H1 (cell line): Measurements from ENCODE around the gene BTK. TPM values are rescaled to one million over a fixed set of nuclear protein-coding genes. Genes with fewer than 3 reads are reported as not detected.

Source experiments
- CTCF ChIA-PET: fragments of 300-600 bp; sonication (Branson Sonifier 250); formaldehyde crosslinking; loops from one replicate; lab custom pipeline; 2021; ENCODE audit not compliant: partially characterized antibody; lab: Charles Lee
- POLR2A ChIA-PET: fragments of 300-600 bp; sonication (Branson Sonifier 250); formaldehyde crosslinking; loops from one replicate; lab custom pipeline; 2021; ENCODE audit warnings: inconsistent platforms; ENCODE audit not compliant: partially characterized antibody; lab: Charles Lee
- DNase-seq, 2 experiments: peaks; one replicate each; pipeline versions ENCODE4 v3.0.0 to v3.0.0-alpha.2; 2010 to 2022; ENCODE audit warnings: low spot score in 2 of 2, low read depth in 1 of 2, mixed read lengths in 1 of 2
- FAIRE-seq: peaks from 2 replicates; lab custom pipeline; 2011; peaks lifted over from hg19 to GRCh38; lab: Jason Lieb, UNC
- H2AFZ ChIP-seq: 2 replicates; pipeline ENCODE4 v1.8.1; 2012; ENCODE audit warnings: low read length, inconsistent platforms
- H2AK5ac ChIP-seq: 2 replicates; pipeline ENCODE4 v1.6.1; 2013; ENCODE audit warnings: low read depth, low read length
- H2BK120ac ChIP-seq: replicated peaks from 2 replicates; pipeline ENCODE3; 2013; ENCODE audit warnings: low read depth, low read length, inconsistent platforms
- H2BK12ac ChIP-seq: 2 replicates; pipeline ENCODE4 v1.6.1; 2013; ENCODE audit warnings: low read depth, low read length
- H2BK15ac ChIP-seq: 2 replicates; pipeline ENCODE4 v1.6.1; 2013; ENCODE audit warnings: low read length
- H2BK20ac ChIP-seq: 2 replicates; pipeline ENCODE4 v1.6.1; 2013; ENCODE audit warnings: low read length
- H2BK5ac ChIP-seq: 2 replicates; pipeline ENCODE4 v1.6.1; 2013; ENCODE audit warnings: low read depth, low read length
- H3K14ac ChIP-seq: 2 replicates; pipeline ENCODE4 v1.6.1; 2013; ENCODE audit warnings: inconsistent platforms; ENCODE audit not compliant: insufficient read length
- H3K18ac ChIP-seq: 2 replicates; pipeline ENCODE4 v1.6.1; 2013; ENCODE audit warnings: low read length; ENCODE audit errors: extremely low read depth
- H3K23ac ChIP-seq: 2 replicates; pipeline ENCODE4 v1.6.1; 2013; ENCODE audit warnings: inconsistent platforms; ENCODE audit not compliant: insufficient read length
- H3K23me2 ChIP-seq: 2 replicates; pipeline ENCODE4 v1.6.1; 2013; ENCODE audit warnings: low read depth, low read length
- H3K27ac ChIP-seq: 2 replicates; pipeline ENCODE4 v1.6.1; 2011; ENCODE audit warnings: low read depth, low read length, inconsistent platforms
- H3K27me3 ChIP-seq, 4 experiments: replicated peaks in 1 of 4; 1 replicate in 1 of 4; 2 replicates in 3 of 4; pipeline versions ENCODE4 v1.6.1 to v1.8.1; 2011 to 2013; ENCODE audit warnings: low read length in 3 of 4, mild to moderate bottlenecking in 3 of 4, inconsistent platforms in 2 of 4, mixed read lengths in 2 of 4, moderate library complexity in 1 of 4; ENCODE audit not compliant: control insufficient read depth in 3 of 4, insufficient read depth in 3 of 4; ENCODE audit errors: extremely low read depth in 1 of 4
- H3K36me3 ChIP-seq, 4 experiments: 2 replicates each; pipeline versions ENCODE4 v1.6.1 to v1.8.1; 2011 to 2013; ENCODE audit warnings: mild to moderate bottlenecking in 4 of 4, low read length in 3 of 4, moderate library complexity in 2 of 4, control low read depth in 1 of 4, inconsistent platforms in 1 of 4; ENCODE audit not compliant: insufficient read depth in 4 of 4, control insufficient read depth in 2 of 4
- H3K4ac ChIP-seq: replicated peaks from 2 replicates; pipeline ENCODE3; 2013; ENCODE audit warnings: low read length, low read depth, mixed read lengths, inconsistent platforms; ENCODE audit not compliant: insufficient read length
- H3K4me1 ChIP-seq, 4 experiments: replicated peaks in 1 of 4; 1 replicate in 1 of 4; 2 replicates in 3 of 4; pipeline versions ENCODE4 v1.6.1 to v1.8.1; 2011 to 2013; ENCODE audit warnings: low read length in 3 of 4, inconsistent platforms in 2 of 4, mixed read lengths in 1 of 4; ENCODE audit not compliant: insufficient read depth in 4 of 4, control insufficient read depth in 3 of 4
- H3K4me2 ChIP-seq, 2 experiments: 2 replicates each; pipeline versions ENCODE4 v1.6.1 to v1.8.1; 2011 to 2013; ENCODE audit warnings: low read depth in 2 of 2, low read length in 2 of 2, control low read depth in 1 of 2, inconsistent platforms in 1 of 2, mild to moderate bottlenecking in 1 of 2; ENCODE audit not compliant: insufficient read depth in 1 of 2
- H3K4me3 ChIP-seq, 4 experiments: fragments of 200-600, 300-600 bp in 1 of 4; sonication (generic), shearing (Covaris generic), sonication (Bioruptor Twin) in 1 of 4; 2 replicates each; pipeline versions ENCODE4 v1.5.1 to v1.8.1; 2011 to 2016; ENCODE audit warnings: low read length in 4 of 4, low read depth in 3 of 4, control low read depth in 2 of 4, inconsistent platforms in 2 of 4, mild to moderate bottlenecking in 2 of 4, mixed read lengths in 1 of 4, moderate library complexity in 1 of 4; ENCODE audit not compliant: insufficient read depth in 2 of 4; ENCODE audit errors: extremely low read depth in 1 of 4
- H3K56ac ChIP-seq: replicated peaks from 2 replicates; pipeline ENCODE3; 2013; ENCODE audit warnings: low read depth, mild to moderate bottlenecking, mixed read lengths, low read length, inconsistent platforms; ENCODE audit not compliant: insufficient read length
- H3K79me1 ChIP-seq: 2 replicates; pipeline ENCODE4 v1.6.1; 2013; ENCODE audit warnings: low read depth, low read length, control low read depth
- H3K79me2 ChIP-seq, 2 experiments: 2 replicates each; pipeline versions ENCODE4 v1.6.1 to v1.8.1; 2012 to 2013; ENCODE audit warnings: low read length in 2 of 2, mild to moderate bottlenecking in 2 of 2, inconsistent platforms in 1 of 2; ENCODE audit not compliant: insufficient read depth in 2 of 2, control insufficient read depth in 1 of 2
- H3K9ac ChIP-seq, 4 experiments: replicated peaks in 1 of 4; 1 replicate in 1 of 4; 2 replicates in 3 of 4; pipeline versions ENCODE4 v1.6.1 to v1.8.1; 2011 to 2013; ENCODE audit warnings: low read depth in 3 of 4, low read length in 3 of 4, control low read depth in 2 of 4, mild to moderate bottlenecking in 2 of 4, moderate library complexity in 2 of 4, inconsistent platforms in 1 of 4; ENCODE audit errors: extremely low read depth in 1 of 4
- H3K9me3 ChIP-seq, 2 experiments: 2 replicates each; pipeline versions ENCODE4 v1.6.1 to v1.8.1; 2012 to 2013; ENCODE audit warnings: mild to moderate bottlenecking in 2 of 2, moderate library complexity in 2 of 2, control low read depth in 1 of 2, inconsistent platforms in 1 of 2, low read depth in 1 of 2, low read length in 1 of 2, mixed read lengths in 1 of 2; ENCODE audit not compliant: insufficient read depth in 2 of 2
- H4K20me1 ChIP-seq, 2 experiments: replicated peaks in 1 of 2; 2 replicates each; pipeline versions ENCODE3 to v1.8.1; 2011 to 2013; ENCODE audit warnings: inconsistent platforms in 2 of 2, low read length in 2 of 2, mild to moderate bottlenecking in 1 of 2; ENCODE audit not compliant: insufficient read depth in 2 of 2, control insufficient read depth in 1 of 2
- H4K5ac ChIP-seq: 2 replicates; pipeline ENCODE4 v1.6.1; 2013; ENCODE audit warnings: low read length, low read depth, mixed read lengths, inconsistent platforms; ENCODE audit not compliant: insufficient read length
- H4K8ac ChIP-seq: 2 replicates; pipeline ENCODE4 v1.8.0; 2013; ENCODE audit warnings: mild to moderate bottlenecking, moderate library complexity, low read length, inconsistent platforms; ENCODE audit not compliant: insufficient read depth; ENCODE audit errors: extremely low read depth
- H4K91ac ChIP-seq: replicated peaks from 2 replicates; pipeline ENCODE3; 2013; ENCODE audit warnings: low read length, mixed read lengths, inconsistent platforms; ENCODE audit not compliant: insufficient read length
- EGR1 ChIP-seq: IDR thresholded peaks from 2 replicates; pipeline ENCODE4 v1.6.1; 2011; ENCODE audit warnings: low read depth, low read length, borderline replicate concordance
- EZH2 ChIP-seq: fragments of 200-600 bp; sonication (generic); IDR thresholded peaks from 2 replicates; pipeline ENCODE4 v1.7.1; 2012; ENCODE audit warnings: low read depth, mild to moderate bottlenecking, moderate library complexity, low read length, inconsistent platforms; ENCODE audit not compliant: severe bottlenecking
- POLR2A ChIP-seq, 2 experiments: IDR thresholded peaks; 1 replicate in 1 of 2; 2 replicates in 1 of 2; pipeline ENCODE4 v1.6.1; 2011; ENCODE audit warnings: low read depth in 2 of 2, low read length in 2 of 2, mild to moderate bottlenecking in 2 of 2; ENCODE audit errors: control extremely low read depth in 1 of 2
- SUZ12 ChIP-seq: fragments of 200-600 bp; sonication (generic); IDR thresholded peaks from 2 replicates; pipeline ENCODE4 v1.6.1; 2012; ENCODE audit warnings: mild to moderate bottlenecking, inconsistent platforms, low read length, moderate library complexity, mixed read lengths
- WGBS, 2 experiments: shearing (Covaris generic) in 1 of 2; methylation state at CpG; one replicate each; pipeline versions ENCODE4 v1.1.6 to v1.1.7; 2013 to 2015; ENCODE audit warnings: low lambda C conversion rate in 2 of 2, mixed read lengths in 2 of 2, inconsistent platforms in 1 of 2, low coverage in 1 of 2, missing lambda C conversion rate in 1 of 2; ENCODE audit not compliant: insufficient replicate concordance in 2 of 2, insufficient coverage in 1 of 2, insufficient read length in 1 of 2; ENCODE audit errors: extremely low coverage in 1 of 2, missing lambda C conversion rate in 1 of 2; 5-methylcytosine and 5-hydroxymethylcytosine counted together
- polyA plus RNA-seq, 7 experiments: library from polyadenylated mRNA; depleted of rRNA in 3 of 7; stranded (reverse) in 5 of 7; unstranded in 2 of 7; fragments of >200 nt in 5 of 7; fragments of 200-250 nt in 2 of 7; gene quantifications; 1 replicate in 5 of 7; 2 replicates in 1 of 7; 4 replicates in 1 of 7; pipeline versions ENCODE4 v1.2.1 to v1.2.3, GENCODE V29; 2011 to 2013; ENCODE audit warnings: missing spikeins in 2 of 7, mixed read lengths in 2 of 7
- total RNA-seq: library from RNA; stranded (reverse); fragmentation: NEBNext Ultra II Directional; extraction: Animal tissue kit (Norgen Biotek cat#: 25700); gene quantifications from 2 replicates; pipeline ENCODE4 v1.2.1, GENCODE V29; 2021

Gene BTK
- total and polyA plus RNA-seq, 2 of the 8 experiments (the other 6 are each of a cell fraction or from before 2014, with no cell fraction given) = 0.06 to 0.20 TPM

- H3K79me1 ChIP-seq = no peaks in the 10 kb centered on the region
- no peak for DNase-seq
- no peaks in the 10 kb centered on the region for H3K27me3 ChIP-seq
- no peak overlapping the region for H3K4me2 ChIP-seq
- no peak overlapping the region for H2BK12ac ChIP-seq
- H4K5ac ChIP-seq = no peak overlapping the region
- H3K9ac ChIP-seq = no peak overlapping the region
- POLR2A ChIA-PET = interaction anchor here (0.9 to 2.5 kb wide), 8 partner anchors 9 to 47 kb away, joined by 3 to 14 read pairs (median 4); partner anchors contain the start of genes GLA, HNRNPH2 and TIMM8A
- H4K91ac ChIP-seq = no peak overlapping the region
- H2AK5ac ChIP-seq = no peak overlapping the region
- 86% methylated on average over 1 of the region's 1 CpG; no CpG with 5 or more reads in 1 of the 2 experiments for WGBS, 2 experiments
- H3K27ac ChIP-seq = no peak overlapping the region
- no peaks in the 10 kb centered on the region; a peak in 1 of 7 replicates for H3K4me1 ChIP-seq
- H2BK120ac ChIP-seq = no peak overlapping the region
- peaks cover 0 to 2% of the 10 kb centered on the region in 2 experiments for H4K20me1 ChIP-seq
- H2AFZ ChIP-seq = no peak overlapping the region
- no peak overlapping the region for H3K4me3 ChIP-seq
- H3K18ac ChIP-seq = no peak overlapping the region
- no peak for FAIRE-seq
- H3K23ac ChIP-seq = no peak overlapping the region
- H2BK20ac ChIP-seq = no peak overlapping the region
- H3K14ac ChIP-seq = no peak overlapping the region
- no peak overlapping the region for H4K8ac ChIP-seq
- H3K36me3 ChIP-seq = peaks cover 6 to 49% (median 21%) of the 10 kb centered on the region in 4 experiments
- no peak overlapping the region for H2BK15ac ChIP-seq
- no peaks in the 10 kb centered on the region for H3K9me3 ChIP-seq
- TF ChIP-seq EGR1 (no peak), POLR2A (IDR thresholded peaks at IDR 0.05; ENCODE audit: control extremely low read depth in 1 of 2, low read depth in 2 of 2, low read length in 2 of 2) (peak in 1 of 2 experiments; percentile 53; a peak in 1 of 3 replicates), SUZ12 (no peak), EZH2 (no peak)
- TF ChIP-seq, all 59 proteins: peak for 1
- CTCF ChIA-PET = interaction anchor here (1.4 kb wide), 1 partner anchor 38 kb away, joined by 3 read pairs; no protein-coding TSS in a partner anchor
- Histone ChIP-seq H3K4ac (no peak overlapping the region), H2BK5ac (no peak overlapping the region), H3K56ac (no peak overlapping the region), H3K79me2 (peaks cover 0 to 23% of the 10 kb centered on the region in 2 experiments; a peak in 2 of 4 replicates), H3K23me2 (peaks cover 1% of the 10 kb centered on the region; the same call in 1 of the 2 replicates)
Measured at GRCh38 chrX:101395789-101396188, 9.8 kb upstream of the BTK start.
